ENCODE results near the gene RAD52. TPM values are rescaled to one million over a fixed set of nuclear protein-coding genes. Genes with fewer than 3 reads are reported as not detected.

The RAD52 gene
- total RNA-seq, 1 donor = 3.3 TPM

- no peaks in the 10 kb centered on the region for H3K9me3 ChIP-seq (ENCODE audit: low read depth, low read length)
- H3K27me3 ChIP-seq (ENCODE audit: insufficient read depth, low read length) = no peaks in the 10 kb centered on the region
- H3K4me3 ChIP-seq (ENCODE audit: low read length) = no peak overlapping the region
- peaks cover 31% of the 10 kb centered on the region for H3K4me1 ChIP-seq (ENCODE audit: insufficient read depth, low read length)
Observed at GRCh38 chr12:912466-913235, 36.8 kb downstream of the RAD52 start.

- Histone ChIP-seq H3K27me3 (ENCODE audit: insufficient read depth, low read length) (no peaks in the 10 kb centered on the region), H3K9me3 (ENCODE audit: low read depth, low read length) (no peaks in the 10 kb centered on the region), H3K4me3 (ENCODE audit: low read length) (no peak overlapping the region), H3K4me1 (ENCODE audit: insufficient read depth, low read length) (peaks cover 33% of the 10 kb centered on the region)
Observed at GRCh38 chr12:911191-911826, 38.2 kb downstream of the RAD52 start.

GRCh38 chr12:910416-910815, 39.1 kb downstream of the RAD52 start:
- Histone ChIP-seq H3K9me3 (ENCODE audit: low read depth, low read length) (no peaks in the 10 kb centered on the region), H3K4me3 (ENCODE audit: low read length) (no peak overlapping the region), H3K27me3 (ENCODE audit: insufficient read depth, low read length) (no peaks in the 10 kb centered on the region), H3K4me1 (ENCODE audit: insufficient read depth, low read length) (peaks cover 32% of the 10 kb centered on the region)

- no peaks in the 10 kb centered on the region for H3K9me3 ChIP-seq (ENCODE audit: low read depth, low read length)
Observed at GRCh38 chr12:909861-910260, 39.6 kb downstream of the RAD52 start.

GRCh38 chr12:907413-908185, 41.9 kb downstream of the RAD52 start:
- H3K4me1 ChIP-seq (ENCODE audit: insufficient read depth, low read length) = peaks cover 16% of the 10 kb centered on the region
- no peaks in the 10 kb centered on the region for H3K27me3 ChIP-seq (ENCODE audit: insufficient read depth, low read length)
- no peaks in the 10 kb centered on the region for H3K9me3 ChIP-seq (ENCODE audit: low read depth, low read length)
- no peak overlapping the region for H3K4me3 ChIP-seq (ENCODE audit: low read length)

More at GRCh38 chr12:909861-910260, 39.6 kb downstream of the RAD52 start:
- H3K4me1 ChIP-seq (ENCODE audit: insufficient read depth, low read length) = peaks cover 28% of the 10 kb centered on the region
- H3K27me3 ChIP-seq (ENCODE audit: insufficient read depth, low read length) = no peaks in the 10 kb centered on the region
- H3K4me3 ChIP-seq (ENCODE audit: low read length) = no peak overlapping the region

GRCh38 chr12:906062-906585, 43.4 kb downstream of the RAD52 start:
- Histone ChIP-seq H3K9me3 (ENCODE audit: low read depth, low read length) (no peaks in the 10 kb centered on the region), H3K27me3 (ENCODE audit: insufficient read depth, low read length) (no peaks in the 10 kb centered on the region)

GRCh38 chr12:905261-906031, 44.0 kb downstream of the RAD52 start:
- Histone ChIP-seq H3K4me3 (ENCODE audit: low read length) (no peak overlapping the region), H3K4me1 (ENCODE audit: insufficient read depth, low read length) (peaks cover 10% of the 10 kb centered on the region), H3K27me3 (ENCODE audit: insufficient read depth, low read length) (no peaks in the 10 kb centered on the region), H3K9me3 (ENCODE audit: low read depth, low read length) (no peaks in the 10 kb centered on the region)

More at GRCh38 chr12:906062-906585, 43.4 kb downstream of the RAD52 start:
- peaks cover 10% of the 10 kb centered on the region for H3K4me1 ChIP-seq (ENCODE audit: insufficient read depth, low read length)
- H3K4me3 ChIP-seq (ENCODE audit: low read length) = no peak overlapping the region

GRCh38 chr12:904010-904414, 45.5 kb downstream of the RAD52 start:
- no peaks in the 10 kb centered on the region for H3K9me3 ChIP-seq (ENCODE audit: low read depth, low read length)
- H3K27me3 ChIP-seq (ENCODE audit: insufficient read depth, low read length) = no peaks in the 10 kb centered on the region
- H3K4me3 ChIP-seq (ENCODE audit: low read length) = no peak overlapping the region
- peaks cover 10% of the 10 kb centered on the region for H3K4me1 ChIP-seq (ENCODE audit: insufficient read depth, low read length)

GRCh38 chr12:903055-903454, 46.4 kb downstream of the RAD52 start:
- H3K4me1 ChIP-seq (ENCODE audit: insufficient read depth, low read length) = peaks cover 10% of the 10 kb centered on the region
- no peak overlapping the region for H3K4me3 ChIP-seq (ENCODE audit: low read length)
- no peaks in the 10 kb centered on the region for H3K27me3 ChIP-seq (ENCODE audit: insufficient read depth, low read length)
- H3K9me3 ChIP-seq (ENCODE audit: low read depth, low read length) = no peaks in the 10 kb centered on the region

- Histone ChIP-seq H3K27me3 (ENCODE audit: insufficient read depth, low read length) (no peaks in the 10 kb centered on the region), H3K9me3 (ENCODE audit: low read depth, low read length) (no peaks in the 10 kb centered on the region), H3K4me1 (ENCODE audit: insufficient read depth, low read length) (peaks cover 10% of the 10 kb centered on the region), H3K4me3 (ENCODE audit: low read length) (no peak overlapping the region)
Observed at GRCh38 chr12:902581-902980, 46.9 kb downstream of the RAD52 start.

GRCh38 chr12:897386-897785, 52.1 kb downstream of the RAD52 start:
- Histone ChIP-seq H3K9me3 (ENCODE audit: low read depth, low read length) (no peaks in the 10 kb centered on the region), H3K4me3 (ENCODE audit: low read length) (no peak overlapping the region), H3K4me1 (ENCODE audit: insufficient read depth, low read length) (no peaks in the 10 kb centered on the region), H3K27me3 (ENCODE audit: insufficient read depth, low read length) (no peaks in the 10 kb centered on the region)

GRCh38 chr12:896031-896430, 53.5 kb downstream of the RAD52 start:
- Histone ChIP-seq H3K4me3 (ENCODE audit: low read length) (no peak overlapping the region), H3K4me1 (ENCODE audit: insufficient read depth, low read length) (no peaks in the 10 kb centered on the region), H3K9me3 (ENCODE audit: low read depth, low read length) (no peaks in the 10 kb centered on the region), H3K27me3 (ENCODE audit: insufficient read depth, low read length) (no peaks in the 10 kb centered on the region)

- Histone ChIP-seq H3K4me3 (ENCODE audit: low read length) (no peak overlapping the region), H3K9me3 (ENCODE audit: low read depth, low read length) (no peaks in the 10 kb centered on the region), H3K27me3 (ENCODE audit: insufficient read depth, low read length) (no peaks in the 10 kb centered on the region), H3K4me1 (ENCODE audit: insufficient read depth, low read length) (no peaks in the 10 kb centered on the region)
Observed at GRCh38 chr12:894226-894625, 55.3 kb downstream of the RAD52 start.

- Histone ChIP-seq H3K27me3 (ENCODE audit: insufficient read depth, low read length) (no peaks in the 10 kb centered on the region), H3K9me3 (ENCODE audit: low read depth, low read length) (no peaks in the 10 kb centered on the region), H3K4me3 (ENCODE audit: low read length) (no peak overlapping the region), H3K4me1 (ENCODE audit: insufficient read depth, low read length) (no peaks in the 10 kb centered on the region)
Observed at GRCh38 chr12:886206-886605, 63.3 kb downstream of the RAD52 start.

Measured in mononuclear cell (primary cell).